Psoas muscle (tissue), 8 donors: ENCODE data around the gene NUP188. TPM values are rescaled to one million over a fixed set of nuclear protein-coding genes. Genes with fewer than 3 reads are reported as not detected.
A peak's percentile ranks its signal among the peaks of the same experiment; 100 is the strongest.

Experiments
- ATAC-seq, 4 donors: fragments of 200-7000 bp; cut with Tn5 transposase; one replicate each; pipeline ENCODE4 v1.9.1; 2020; ENCODE audit warnings: moderate library complexity in 3 of 4, mild to moderate bottlenecking in 2 of 4
- DNase-seq, 2 donors: peaks; one replicate each; pipeline ENCODE4 v3.0.0-alpha.2; 2020
- H3K27ac ChIP-seq: fragments of 200-600 bp; one replicate; pipeline ENCODE4 v1.8.0; 2022
- H3K27me3 ChIP-seq, 3 donors: fragments of 200-600 bp in 1 of 3; one replicate each; pipeline versions ENCODE4 v1.6.1 to v1.8.0; 2013 to 2022; ENCODE audit warnings: low read length in 2 of 3, mild to moderate bottlenecking in 2 of 3, moderate library complexity in 1 of 3; ENCODE audit not compliant: insufficient read depth in 3 of 3
- H3K36me3 ChIP-seq, 2 donors: fragments of 200-600 bp in 1 of 2; one replicate each; pipeline versions ENCODE4 v1.6.1 to v1.8.0; 2013 to 2022; ENCODE audit warnings: low read depth in 1 of 2, mild to moderate bottlenecking in 1 of 2, moderate library complexity in 1 of 2; ENCODE audit not compliant: insufficient read depth in 1 of 2
- H3K4me1 ChIP-seq: fragments of 200-600 bp; one replicate; pipeline ENCODE4 v1.8.0; 2022
- H3K4me3 ChIP-seq: fragments of 200-600 bp; one replicate; pipeline ENCODE4 v1.8.0; 2022; ENCODE audit warnings: mild to moderate bottlenecking
- H3K9me3 ChIP-seq: fragments of 200-600 bp; one replicate; pipeline ENCODE4 v1.8.0; 2022
- WGBS, 3 donors: extraction: QIAGEN DNeasy Blood & Tissue Kit; methylation state at CpG; one replicate each; pipeline versions ENCODE4 v1.1.6 to v1.1.7; 2013; 5-methylcytosine and 5-hydroxymethylcytosine counted together
- intact Hi-C, 2 donors: fragments of 100-400 bp; cut with DNase I; formaldehyde crosslinking; loops; one replicate each; pipeline versions ENCODE4 v1.11.0 to v1.14.2; 2022
- polyA plus RNA-seq, 3 donors: library from polyadenylated mRNA; stranded (reverse); fragments of 200-250 nt; gene quantifications; one replicate each; pipeline ENCODE4 v1.2.3, GENCODE V29; 2013
- total RNA-seq, 4 donors: library from RNA; stranded (reverse); fragmentation: NEBNext Ultra II Directional in 2 of 4; extraction: Animal tissue kit (Norgen Biotek cat#: 25700) in 2 of 4; gene quantifications; one replicate each; pipeline versions ENCODE4 v1.2.1 to v1.2.4, GENCODE V29; 2021 to 2023
- TF ChIP-seq, protein P1 (sequence below): fragments of 200-600 bp; IDR thresholded peaks from one replicate; pipeline ENCODE4 v1.8.0; 2022; ENCODE audit warnings: antibody characterized with exemption
- donor health status: healthy with polysubstance abuse.
- donor health status: DM: no; HTN: no; CAD: no; lungs with moderate emphysema.
- donor health status: Bipolar disorder and iron deficiency.
- donor health status: healthy.
- donor health status: DM: yes; HTN: yes; CAD: no.
- donor health status: DM: no; HTN: no; CAD: no.
- donor health status: DM: no; HTN: no; CAD: no.
- donor health status: DM: yes; HTN: yes; CAD: no.

The NUP188 gene
- total and polyA plus RNA-seq, 7 donors, result 9.8 to 28.1 (median 25.1) TPM

DNA sequence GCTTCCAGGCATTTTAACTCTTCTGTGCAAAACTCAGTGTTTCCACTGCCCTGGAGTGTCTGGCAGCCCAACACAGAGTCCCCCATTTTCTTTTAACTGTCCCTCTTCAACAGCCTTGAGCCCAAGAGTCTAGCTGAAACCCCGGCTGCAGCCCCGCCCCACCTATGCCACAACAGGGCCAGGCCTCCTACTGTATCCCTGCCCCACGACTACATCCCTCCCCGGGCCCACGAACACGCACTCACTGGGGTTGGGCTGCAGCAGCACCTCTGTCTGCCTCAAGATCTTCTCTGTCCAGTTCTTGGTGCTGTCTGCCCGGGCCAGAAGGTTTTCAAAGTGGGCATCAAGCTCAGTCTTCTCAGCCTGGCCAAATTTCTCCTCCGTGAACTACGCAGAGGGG is 74.5 kb downstream of the NUP188 start:
- H3K36me3 ChIP-seq, result peaks cover 0 to 35% of the 10 kb centered on the region in 2 donors
- no peak overlapping the region for H3K4me3 ChIP-seq
- DNase-seq, result no peak
- peak overlapping the region; percentile 88 for H3K27ac ChIP-seq
- H3K4me1 ChIP-seq, result peaks cover 22% of the 10 kb centered on the region
- no peak for ATAC-seq
- H3K27me3 ChIP-seq, result no peaks in the 10 kb centered on the region
- no peaks in the 10 kb centered on the region for H3K9me3 ChIP-seq
- TF ChIP-seq, protein P1, sequence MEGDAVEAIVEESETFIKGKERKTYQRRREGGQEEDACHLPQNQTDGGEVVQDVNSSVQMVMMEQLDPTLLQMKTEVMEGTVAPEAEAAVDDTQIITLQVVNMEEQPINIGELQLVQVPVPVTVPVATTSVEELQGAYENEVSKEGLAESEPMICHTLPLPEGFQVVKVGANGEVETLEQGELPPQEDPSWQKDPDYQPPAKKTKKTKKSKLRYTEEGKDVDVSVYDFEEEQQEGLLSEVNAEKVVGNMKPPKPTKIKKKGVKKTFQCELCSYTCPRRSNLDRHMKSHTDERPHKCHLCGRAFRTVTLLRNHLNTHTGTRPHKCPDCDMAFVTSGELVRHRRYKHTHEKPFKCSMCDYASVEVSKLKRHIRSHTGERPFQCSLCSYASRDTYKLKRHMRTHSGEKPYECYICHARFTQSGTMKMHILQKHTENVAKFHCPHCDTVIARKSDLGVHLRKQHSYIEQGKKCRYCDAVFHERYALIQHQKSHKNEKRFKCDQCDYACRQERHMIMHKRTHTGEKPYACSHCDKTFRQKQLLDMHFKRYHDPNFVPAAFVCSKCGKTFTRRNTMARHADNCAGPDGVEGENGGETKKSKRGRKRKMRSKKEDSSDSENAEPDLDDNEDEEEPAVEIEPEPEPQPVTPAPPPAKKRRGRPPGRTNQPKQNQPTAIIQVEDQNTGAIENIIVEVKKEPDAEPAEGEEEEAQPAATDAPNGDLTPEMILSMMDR, result no peak
- intact Hi-C loops, result no loop called here
- 72 to 83% (median 76%) methylated on average over 9 of the region's 9 CpGs for WGBS, 3 donors

DNA sequence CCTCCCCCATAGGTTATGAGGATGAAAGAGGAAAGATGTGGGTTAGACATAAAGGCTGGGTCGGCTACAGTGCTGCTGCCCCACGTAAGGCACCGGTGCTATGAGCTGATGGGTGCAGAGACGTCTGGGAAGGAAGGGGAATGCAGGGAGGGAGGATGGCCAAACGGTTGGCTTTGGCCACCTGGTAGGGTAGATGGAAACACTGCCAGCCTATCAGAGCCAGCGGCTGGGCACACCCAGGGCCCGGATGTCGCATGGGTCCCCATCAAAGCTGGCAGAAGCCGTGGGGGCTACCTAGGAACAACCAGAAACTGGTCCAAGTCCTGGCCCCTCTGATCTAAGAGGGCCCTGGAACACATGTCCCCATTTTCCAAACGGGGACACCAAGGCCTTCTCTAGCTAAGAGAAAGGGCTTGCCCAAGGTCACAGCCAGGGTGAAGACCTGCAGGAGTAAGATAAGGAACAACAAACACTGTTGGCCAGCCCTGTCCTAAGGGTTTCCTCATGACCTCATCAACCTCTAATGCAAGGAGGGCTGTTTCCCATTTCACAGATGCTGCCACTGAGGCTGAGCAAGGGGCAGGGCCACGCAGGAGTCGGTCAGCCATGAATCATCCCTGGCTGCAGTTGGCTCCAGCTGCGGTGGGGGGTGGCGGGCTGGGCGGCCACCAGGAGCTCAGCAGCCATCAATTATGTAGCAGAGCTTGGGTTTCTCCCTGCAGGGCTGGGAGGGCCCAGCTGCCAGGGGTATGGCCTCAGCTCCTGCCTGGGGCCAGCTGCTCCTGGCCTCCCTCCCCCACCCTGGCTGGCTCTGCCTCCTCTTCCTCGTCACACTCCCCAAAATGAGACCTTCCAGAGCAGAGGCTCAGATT is 75.8 kb downstream of the NUP188 start:
- Histone ChIP-seq H3K27ac (peak overlapping the region; percentile 88), H3K27me3 (no peaks in the 10 kb centered on the region), H3K4me1 (peaks cover 29% of the 10 kb centered on the region), H3K9me3 (no peaks in the 10 kb centered on the region), H3K4me3 (peak overlapping the region; percentile 43), H3K36me3 (peaks cover 0 to 23% of the 10 kb centered on the region in 2 donors)
- intact Hi-C loops, result no loop called here
- TF ChIP-seq, protein P1, result no peak
- peak; percentile 86 to 87 (median 86) for ATAC-seq
- DNase-seq, result peak; percentile 89 to 95
- 45 to 53% (median 48%) methylated on average over 16 of the region's 16 CpGs for WGBS, 3 donors

DNA sequence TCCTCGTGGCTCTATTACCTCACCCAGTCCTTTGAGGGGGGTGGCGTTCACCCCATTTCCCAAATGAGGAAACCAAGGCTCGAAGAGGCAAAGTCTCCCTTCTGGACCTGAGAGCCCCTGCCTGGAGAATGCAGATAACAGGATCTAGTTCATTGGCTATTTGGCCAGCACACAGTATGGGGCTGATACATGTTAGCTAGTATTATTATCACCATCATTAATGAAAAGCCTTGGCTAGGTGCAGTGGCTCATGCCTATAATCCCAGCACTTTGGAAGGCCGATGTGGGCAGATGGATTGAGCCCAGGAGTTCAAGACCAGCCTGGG is 76.4 kb downstream of the NUP188 start:
- intact Hi-C loops, result no loop called here
- H3K27me3 ChIP-seq, result no peaks in the 10 kb centered on the region
- DNase-seq (no peak), ATAC-seq (no peak)
- H3K36me3 ChIP-seq, result peaks cover 0 to 17% of the 10 kb centered on the region in 2 donors
- H3K27ac ChIP-seq, result peak overlapping the region; percentile 88
- H3K9me3 ChIP-seq, result no peaks in the 10 kb centered on the region
- H3K4me1 ChIP-seq, result peaks cover 32% of the 10 kb centered on the region
- 19 to 25% (median 21%) methylated on average over 4 of the region's 4 CpGs for WGBS, 3 donors
- TF ChIP-seq, protein P1, result no peak
- H3K4me3 ChIP-seq, result peak overlapping the region; percentile 43

DNA sequence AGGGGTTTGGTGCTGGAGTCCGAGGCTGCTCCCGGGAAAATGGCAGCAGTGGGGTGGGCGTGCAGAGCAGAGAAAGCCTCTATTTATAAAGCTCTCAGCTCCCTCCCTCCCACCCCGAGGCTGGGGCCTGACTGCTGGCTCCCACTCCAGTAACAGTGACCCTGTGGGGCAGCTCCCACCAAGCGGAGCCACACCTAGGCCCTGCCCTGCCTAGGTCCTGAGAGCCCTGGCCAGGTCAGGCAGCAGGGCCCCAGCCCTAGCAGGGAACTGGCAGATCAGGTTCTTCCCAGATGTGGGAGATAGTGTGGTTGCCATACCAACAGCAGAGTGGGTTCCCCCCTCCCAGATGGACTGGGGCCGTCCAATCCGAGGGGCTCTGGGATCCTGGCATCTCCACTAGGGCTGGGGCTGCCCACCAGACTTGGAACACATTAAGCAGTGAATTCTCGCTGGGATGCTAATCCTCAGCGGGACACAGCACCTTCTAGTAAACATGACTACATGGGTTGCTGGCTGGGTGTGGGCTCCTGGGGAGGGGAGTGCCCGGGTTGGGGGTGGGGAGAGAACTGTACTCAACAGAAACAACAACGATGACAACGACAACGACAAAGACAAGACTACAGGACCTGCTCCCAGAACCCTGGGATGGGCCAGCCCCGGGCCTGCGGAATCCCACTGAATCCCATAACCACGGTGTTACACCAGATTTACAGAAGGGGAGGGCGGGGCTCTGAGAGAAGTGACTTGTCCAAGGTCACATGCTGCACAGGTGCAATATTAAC is 79.1 kb downstream of the NUP188 start:
- H3K27ac ChIP-seq, result peak overlapping the region; percentile 88
- TF ChIP-seq, protein P1, result no peak
- ATAC-seq, result no peak

More for the DNA sequence above, 79.1 kb downstream of the NUP188 start:
- Histone ChIP-seq H3K36me3 (no peaks in the 10 kb centered on the region), H3K4me1 (peaks cover 32% of the 10 kb centered on the region), H3K4me3 (peak overlapping the region; percentile 92), H3K9me3 (no peaks in the 10 kb centered on the region), H3K27me3 (no peaks in the 10 kb centered on the region)
- intact Hi-C loops, result loop anchor here (5.0 kb wide), 2 partner anchors 79 to 144 kb away; partner anchors contain the start of genes DOLK (in 1 of the 2), KYAT1 (in 1 of the 2), LRRC8A (in 1 of the 2) and NUP188 (in 1 of the 2)
- WGBS, 3 donors, result 34 to 54% (median 42%) methylated on average over 17 of the region's 17 CpGs
- peak in 1 of 2 donors; percentile 58 for DNase-seq
